Measurements from ENCODE around the gene GNLY. TPM values are rescaled to one million over a fixed set of nuclear protein-coding genes. Genes with fewer than 3 reads are reported as not detected.

Gene GNLY
- total and polyA plus RNA-seq, 2 donors (not counting 3 experiments of a cell fraction or from before 2014, with no cell fraction given) = not detected

DNA sequence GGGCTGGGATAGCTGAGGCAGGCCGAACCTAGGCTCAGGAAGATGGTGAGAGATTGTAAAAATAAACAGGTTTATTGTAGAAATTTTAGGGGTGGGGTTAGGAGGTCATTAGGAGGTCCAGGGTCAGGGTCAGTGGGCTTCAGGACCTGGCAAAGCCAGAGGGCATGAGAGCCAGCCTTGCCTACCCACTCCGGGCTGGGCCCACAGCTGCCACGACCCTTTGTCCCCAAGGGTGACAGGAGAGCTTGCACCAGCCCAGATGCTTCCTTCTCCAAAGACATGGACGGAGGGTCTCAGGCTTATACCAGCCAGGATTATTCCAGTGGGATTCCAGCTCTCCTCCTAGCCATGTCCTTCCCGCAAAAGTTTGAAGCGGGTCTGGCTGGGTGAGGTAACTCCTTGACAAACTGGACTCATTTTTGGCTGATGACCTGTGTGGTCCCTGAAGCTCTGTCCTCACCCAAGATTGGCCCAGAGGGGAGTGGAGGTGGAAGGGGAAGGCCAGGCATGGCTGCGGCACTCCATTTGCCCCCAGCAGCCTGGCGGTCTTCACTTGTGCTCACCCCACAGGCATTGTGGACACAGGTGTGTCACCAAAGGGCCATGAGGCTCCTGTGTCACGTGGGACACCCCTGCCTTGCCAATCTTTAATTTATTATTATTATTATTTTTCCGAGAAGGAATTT, 35.8 kb downstream of the GNLY start:
- dilution Hi-C loops (cut with MboI; ENCODE audit: extremely low pct_ligation_motif_present, low sequenced_read_pairs) (no loop called here), intact Hi-C loops (cut with micrococcal nuclease) (loop anchor here (1.0 to 5.0 kb wide), 9 partner anchors 12 to 349 kb away; partner anchors contain the start of gene ST3GAL5)
- ChIA-PET CTCF (interaction anchor here (0.8 to 2.5 kb wide), 13 partner anchors 11 to 349 kb away, joined by 3 to 193 read pairs (median 20); no protein-coding TSS in a partner anchor), POLR2A (no interaction called here)
- no peaks in the 10 kb centered on the region for H3K79me2 ChIP-seq (ENCODE audit: control insufficient read depth, insufficient read depth, low read length)
- H4K20me1 ChIP-seq (replicated peaks; ENCODE audit: control insufficient read depth, extremely low read depth, insufficient read depth, low read length) = no peaks in the 10 kb centered on the region
- H3K9me3 ChIP-seq (replicated peaks; ENCODE audit: control insufficient read depth, insufficient read depth, low read length) = no peaks in the 10 kb centered on the region
- FAIRE-seq = no peak
- H2AFZ ChIP-seq (ENCODE audit: low read depth, low read length) = no peak overlapping the region
- peaks cover 13% of the 10 kb centered on the region for H3K4me1 ChIP-seq (ENCODE audit: control insufficient read depth, extremely low read depth, insufficient read depth, low read length)
- H3K9ac ChIP-seq (replicated peaks; ENCODE audit: extremely low read depth, insufficient read depth, low read length) = no peak overlapping the region
- H3K36me3 ChIP-seq (ENCODE audit: control insufficient read depth in 2 of 2, extremely low read depth in 1 of 2, insufficient read depth in 2 of 2, low read length in 2 of 2) = no peaks in the 10 kb centered on the region
- DNase-seq (ENCODE audit: low read depth, low spot score) = no peak
- no peaks in the 10 kb centered on the region for H3K27me3 ChIP-seq (ENCODE audit: control insufficient read depth in 2 of 2, insufficient read depth in 2 of 2, low read length in 2 of 2)
- no peak overlapping the region for H3K4me3 ChIP-seq (replicated peaks in 1 of 3; ENCODE audit: insufficient read depth in 1 of 3, low read depth in 1 of 3, low read length in 3 of 3)
- BruUV-seq (replicated peaks) = no TSS peak
- H3K4me2 ChIP-seq (ENCODE audit: insufficient read depth, low read length) = no peak overlapping the region
- H3K27ac ChIP-seq (ENCODE audit: insufficient read depth, low read depth, low read length) = no peak overlapping the region
- H3K9me1 ChIP-seq (replicated peaks; ENCODE audit: control insufficient read depth, extremely low read depth, insufficient read depth, low read length) = no peaks in the 10 kb centered on the region
- TF ChIP-seq JUN (IDR thresholded peaks at IDR 0.05; ENCODE audit: borderline replicate concordance, insufficient read depth, insufficient read length, low read depth) (no peak), FOS (IDR thresholded peaks at IDR 0.05; ENCODE audit: borderline replicate concordance, insufficient read depth, low read length) (no peak), GATA2 (IDR thresholded peaks at IDR 0.05; ENCODE audit: insufficient read depth, insufficient read length, low read depth, low read length) (no peak), MYC (IDR thresholded peaks at IDR 0.05; ENCODE audit: low read depth, low read length) (no peak), EZH2 (IDR thresholded peaks at IDR 0.05; ENCODE audit: borderline replicate concordance, low read depth, low read length, severe bottlenecking) (no peak), POLR2AphosphoS5 (IDR thresholded peaks at IDR 0.05; ENCODE audit: insufficient read depth, low read depth, low read length) (no peak), POLR2A (IDR thresholded peaks at IDR 0.05; ENCODE audit: low read depth, low read length) (no peak)
- TF ChIP-seq, protein P1, sequence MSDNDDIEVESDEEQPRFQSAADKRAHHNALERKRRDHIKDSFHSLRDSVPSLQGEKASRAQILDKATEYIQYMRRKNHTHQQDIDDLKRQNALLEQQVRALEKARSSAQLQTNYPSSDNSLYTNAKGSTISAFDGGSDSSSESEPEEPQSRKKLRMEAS (IDR thresholded peaks at IDR 0.05; ENCODE audit: insufficient read depth, insufficient read length) = no peak
- TF ChIP-seq, protein P2, sequence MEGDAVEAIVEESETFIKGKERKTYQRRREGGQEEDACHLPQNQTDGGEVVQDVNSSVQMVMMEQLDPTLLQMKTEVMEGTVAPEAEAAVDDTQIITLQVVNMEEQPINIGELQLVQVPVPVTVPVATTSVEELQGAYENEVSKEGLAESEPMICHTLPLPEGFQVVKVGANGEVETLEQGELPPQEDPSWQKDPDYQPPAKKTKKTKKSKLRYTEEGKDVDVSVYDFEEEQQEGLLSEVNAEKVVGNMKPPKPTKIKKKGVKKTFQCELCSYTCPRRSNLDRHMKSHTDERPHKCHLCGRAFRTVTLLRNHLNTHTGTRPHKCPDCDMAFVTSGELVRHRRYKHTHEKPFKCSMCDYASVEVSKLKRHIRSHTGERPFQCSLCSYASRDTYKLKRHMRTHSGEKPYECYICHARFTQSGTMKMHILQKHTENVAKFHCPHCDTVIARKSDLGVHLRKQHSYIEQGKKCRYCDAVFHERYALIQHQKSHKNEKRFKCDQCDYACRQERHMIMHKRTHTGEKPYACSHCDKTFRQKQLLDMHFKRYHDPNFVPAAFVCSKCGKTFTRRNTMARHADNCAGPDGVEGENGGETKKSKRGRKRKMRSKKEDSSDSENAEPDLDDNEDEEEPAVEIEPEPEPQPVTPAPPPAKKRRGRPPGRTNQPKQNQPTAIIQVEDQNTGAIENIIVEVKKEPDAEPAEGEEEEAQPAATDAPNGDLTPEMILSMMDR (IDR thresholded peaks at IDR 0.05; ENCODE audit: extremely low read depth in 1 of 2, insufficient read depth in 1 of 2, low read depth in 1 of 2, low read length in 2 of 2) = no peak

All from endothelial cell of umbilical vein (primary cell).